K562 (cell line): ENCODE results near the gene KCNB1. TPM values are rescaled to one million over a fixed set of nuclear protein-coding genes. Genes with fewer than 3 reads are reported as not detected.
A peak's percentile ranks its signal among the peaks of the same experiment; 100 is the strongest.

Source experiments
- ATAC-seq: fragments of 200-7000 bp; cut with Tn5 transposase; 3 replicates; pipeline ENCODE4 v1.9.1; 2020; ENCODE audit warnings: moderate library complexity
- BruUV-seq: library from RNA; stranded (reverse); fragments of 400-500 nt; replicated peaks from 2 replicates; lab custom pipeline; 2021; lab: Mats Ljungman, UMichigan
- CTCF ChIA-PET: fragments of 300-600 bp; formaldehyde crosslinking; extraction: SDS; loops from one replicate; lab custom pipeline; 2021; ENCODE audit warnings: low intra/inter-chr PET ratio; lab: Yijun Ruan, JAX
- POLR2A ChIA-PET: fragments of 300-600, 350-650 bp; sonication (Branson Sonifier 250); formaldehyde crosslinking; extraction: SDS; loops from one replicate; lab custom pipeline; 2021; ENCODE audit warnings: antibody characterized with exemption, inconsistent platforms; lab: Yijun Ruan, JAX
- DNase-seq, 4 experiments: peaks; one replicate each; pipeline versions ENCODE4 v3.0.0 to v3.0.0-alpha.2; 2011 to 2018; ENCODE audit warnings: low spot score in 3 of 4, mixed read lengths in 3 of 4; ENCODE audit errors: extremely low read depth in 1 of 4
- FAIRE-seq: peaks from 2 replicates; lab custom pipeline; 2011; peaks lifted over from hg19 to GRCh38; lab: Jason Lieb, UNC
- H2AFZ ChIP-seq: 2 replicates; pipeline ENCODE4 v1.6.0; 2011; ENCODE audit warnings: low read depth, low read length, control low read depth, inconsistent platforms
- H3K27ac ChIP-seq: fragments of 200-600 bp; 3 replicates; pipeline ENCODE4 v1.8.0; 2011; ENCODE audit warnings: low read depth, mild to moderate bottlenecking, control low read depth, inconsistent platforms, low read length, moderate library complexity, mixed read lengths; ENCODE audit errors: extremely low read depth
- H3K27me3 ChIP-seq, 2 experiments: fragments of 300-600 bp in 1 of 2; 2 replicates in 1 of 2; 3 replicates in 1 of 2; pipeline versions ENCODE4 v1.6.0 to v1.8.0; 2011; ENCODE audit warnings: inconsistent platforms in 2 of 2, low read length in 2 of 2, mild to moderate bottlenecking in 1 of 2, mixed read lengths in 1 of 2, moderate library complexity in 1 of 2; ENCODE audit not compliant: control insufficient read depth in 2 of 2, insufficient read depth in 2 of 2
- H3K36me3 ChIP-seq: fragments of 300-600 bp; 3 replicates; pipeline ENCODE4 v1.8.0; 2011; ENCODE audit warnings: mild to moderate bottlenecking, low read length, inconsistent platforms; ENCODE audit not compliant: control insufficient read depth, insufficient read depth
- H3K4me1 ChIP-seq, 2 experiments: fragments of 200-600 bp in 1 of 2; replicated peaks in 1 of 2; 2 replicates in 1 of 2; 3 replicates in 1 of 2; pipeline versions ENCODE4 v1.5.1 to v1.8.0; 2011; ENCODE audit warnings: inconsistent platforms in 2 of 2, low read length in 2 of 2, mild to moderate bottlenecking in 1 of 2, mixed read lengths in 1 of 2, moderate library complexity in 1 of 2; ENCODE audit not compliant: control insufficient read depth in 2 of 2, insufficient read depth in 2 of 2
- H3K4me2 ChIP-seq: 2 replicates; pipeline ENCODE4 v1.6.1; 2011; ENCODE audit warnings: low read length, control low read depth, inconsistent platforms, mixed read lengths; ENCODE audit not compliant: insufficient read depth
- H3K4me3 ChIP-seq: fragments of 200-600 bp; sonication (generic), shearing (Covaris generic); 2 replicates; pipeline ENCODE4 v1.5.1; 2016; ENCODE audit warnings: control low read depth, inconsistent platforms
- H3K79me2 ChIP-seq: fragments of 200-600 bp; 3 replicates; pipeline ENCODE4 v1.8.0; 2011; ENCODE audit warnings: low read length, inconsistent platforms; ENCODE audit not compliant: control insufficient read depth, insufficient read depth
- H3K9ac ChIP-seq, 2 experiments: 2 replicates each; pipeline versions ENCODE4 v1.6.0 to v1.6.1; 2011; ENCODE audit warnings: low read depth in 2 of 2, low read length in 2 of 2, control low read depth in 1 of 2, inconsistent platforms in 1 of 2, mild to moderate bottlenecking in 1 of 2, mixed read lengths in 1 of 2; ENCODE audit not compliant: insufficient read depth in 1 of 2
- H3K9me1 ChIP-seq: one replicate; pipeline ENCODE4 v1.6.0; 2011; ENCODE audit warnings: inconsistent platforms, mild to moderate bottlenecking, low read length, moderate library complexity; ENCODE audit not compliant: control insufficient read depth, insufficient read depth
- H3K9me3 ChIP-seq: replicated peaks from 2 replicates; pipeline ENCODE4 v1.5.1; 2011; ENCODE audit warnings: low read depth, low read length, inconsistent platforms; ENCODE audit not compliant: control insufficient read depth, insufficient read depth
- H4K20me1 ChIP-seq: replicated peaks from 2 replicates; pipeline ENCODE4 v1.6.1; 2011; ENCODE audit warnings: low read length, inconsistent platforms, mixed read lengths; ENCODE audit not compliant: control insufficient read depth, insufficient read depth
- RBM25 ChIP-seq: fragments of 200-400 bp; formaldehyde crosslinking; IDR thresholded peaks from 2 replicates; pipeline ENCODE4 v1.6.1; 2018; ENCODE audit warnings: low read length, low read depth, moderate library complexity; ENCODE audit not compliant: severe bottlenecking
- SMC3 ChIP-seq: conservative IDR thresholded peaks from 2 replicates; pipeline ENCODE4 v1.6.1; 2011; ENCODE audit warnings: low read depth, low read length, improper control_type of control experiment; ENCODE audit not compliant: insufficient read depth
- WGBS: fragments of 100-300 bp; shearing (Covaris generic); methylation state at CpG from one replicate; pipeline ENCODE4 v1.1.6; 2016; ENCODE audit warnings: low coverage, mixed read lengths; ENCODE audit not compliant: insufficient coverage; ENCODE audit errors: missing lambda C conversion rate; 5-methylcytosine and 5-hydroxymethylcytosine counted together
- in situ Hi-C: fragments of 300-500 bp; cut with MboI; formaldehyde crosslinking; loops from 4 replicates; pipeline ENCODE4 v1.15.0; 2018; ENCODE audit warnings: inconsistent platforms, mixed read lengths
- intact Hi-C: fragments of 100-400 bp; cut with micrococcal nuclease; formaldehyde crosslinking; loops from 2 replicates; pipeline ENCODE4 v1.14.2; 2022
- polyA plus RNA-seq, 8 experiments: library from polyadenylated mRNA; depleted of rRNA in 4 of 8; stranded (reverse) in 5 of 8; unstranded in 3 of 8; fragments of >200 nt; fragmentation: Nextera tagmentation in 2 of 8; fragmentation: Illumina TruSeq in 1 of 8; extraction: Ambion mirVana in 2 of 8; extraction: Trizol in 1 of 8; gene quantifications; 2 replicates each; pipeline versions ENCODE4 v1.2.1 to v1.2.3, GENCODE V29; 2011 to 2014; ENCODE audit warnings: inconsistent platforms in 1 of 8, missing spikeins in 1 of 8
- total RNA-seq, 7 experiments: library from RNA; depleted of rRNA in 6 of 7; stranded (reverse); fragments of >200 nt in 6 of 7; fragmentation: Illumina TruSeq in 2 of 7; extraction: Trizol in 2 of 7; gene quantifications; 2 replicates each; pipeline versions ENCODE4 v1.2.1 to v1.2.3, GENCODE V29; 2011 to 2021; ENCODE audit warnings: low replicate concordance in 1 of 7
- TF ChIP-seq, protein P1 (sequence below): IDR thresholded peaks from 2 replicates; pipeline ENCODE4 v1.6.1; 2016; ENCODE audit warnings: missing genetic modification characterization, missing compliant biosample characterization

KCNB1 gene
- total and polyA plus RNA-seq, 9 of the 15 experiments (the other 6 are each of a cell fraction or from before 2014, with no cell fraction given) = 0.01 to 0.06 TPM; not detected in 7

- TF ChIP-seq, protein P1, sequence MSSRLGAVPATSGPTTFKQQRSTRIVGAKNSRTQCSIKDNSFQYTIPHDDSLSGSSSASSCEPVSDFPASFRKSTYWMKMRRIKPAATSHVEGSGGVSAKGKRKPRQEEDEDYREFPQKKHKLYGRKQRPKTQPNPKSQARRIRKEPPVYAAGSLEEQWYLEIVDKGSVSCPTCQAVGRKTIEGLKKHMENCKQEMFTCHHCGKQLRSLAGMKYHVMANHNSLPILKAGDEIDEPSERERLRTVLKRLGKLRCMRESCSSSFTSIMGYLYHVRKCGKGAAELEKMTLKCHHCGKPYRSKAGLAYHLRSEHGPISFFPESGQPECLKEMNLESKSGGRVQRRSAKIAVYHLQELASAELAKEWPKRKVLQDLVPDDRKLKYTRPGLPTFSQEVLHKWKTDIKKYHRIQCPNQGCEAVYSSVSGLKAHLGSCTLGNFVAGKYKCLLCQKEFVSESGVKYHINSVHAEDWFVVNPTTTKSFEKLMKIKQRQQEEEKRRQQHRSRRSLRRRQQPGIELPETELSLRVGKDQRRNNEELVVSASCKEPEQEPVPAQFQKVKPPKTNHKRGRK = no peak
These were observed 90.8 kb downstream of the KCNB1 start (continued) for GRCh38 chr20:49391404-49392245.

DNA sequence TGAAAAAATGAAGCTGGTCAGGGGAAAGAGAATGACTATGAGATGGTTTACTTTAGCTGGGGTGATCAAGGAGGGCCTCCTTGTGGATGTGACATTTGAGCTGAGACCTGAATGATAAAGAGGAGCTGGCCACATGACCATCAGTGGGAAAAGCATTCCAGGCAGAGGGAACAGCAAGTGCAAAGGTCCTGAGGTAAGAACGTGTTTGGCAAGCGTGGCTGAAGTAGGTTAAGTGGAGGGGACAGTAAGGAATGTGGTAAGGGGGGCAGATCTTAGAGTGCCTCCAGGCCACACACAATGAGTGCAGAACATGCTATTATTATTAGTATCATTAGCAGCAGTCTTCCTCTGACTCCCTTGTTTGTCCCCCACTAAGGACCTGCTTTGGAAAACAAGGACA, 92.6 kb downstream of the KCNB1 start:
- H3K4me1 ChIP-seq = no peaks in the 10 kb centered on the region
- intact Hi-C loops = no loop called here
- CTCF ChIA-PET = no interaction called here
- H3K9ac ChIP-seq = no peak overlapping the region
- no TSS peak for BruUV-seq
- H3K9me3 ChIP-seq = no peaks in the 10 kb centered on the region
- POLR2A ChIA-PET = interaction anchor here (0.8 kb wide), 1 partner anchor 107 kb away, joined by 3 read pairs; no protein-coding TSS in a partner anchor
- H3K79me2 ChIP-seq = no peaks in the 10 kb centered on the region
- peaks cover 10 to 35% of the 10 kb centered on the region in 2 experiments; a peak in 4 of 5 replicates for H3K27me3 ChIP-seq
- in situ Hi-C loops = no loop called here
- H3K4me3 ChIP-seq = no peak overlapping the region
- ATAC-seq = no peak
- no peak for FAIRE-seq
- H3K27ac ChIP-seq = no peak overlapping the region
- TF ChIP-seq SMC3 = no peak
- peak; percentile 30 for TF ChIP-seq RBM25
- no peaks in the 10 kb centered on the region for H3K36me3 ChIP-seq
- H2AFZ ChIP-seq = no peak overlapping the region
- DNase-seq = no peak
- H3K9me1 ChIP-seq = no peaks in the 10 kb centered on the region
- no peaks in the 10 kb centered on the region for H4K20me1 ChIP-seq
- 0% methylated on average over 2 of the region's 2 CpGs for WGBS
- H3K4me2 ChIP-seq = no peak overlapping the region
